Ramos (cell line): ENCODE data around the gene ARHGEF37.
"Not testable (repeated sequence)": the region's sequence is repeated elsewhere in the genome, so short reads cannot be mapped to it uniquely, and the experiment has no call there.

Source experiments
- in situ Hi-C: fragments of 300-500 bp; cut with MboI; formaldehyde crosslinking; loops from one replicate; pipeline ENCODE4 v1.14.3; 2022; ENCODE audit warnings: low sequenced_read_pairs; ENCODE audit not compliant: unreplicated experiment

Gene ARHGEF37

GRCh38 chr5:149666212-149666852 lies 85.0 kb downstream of the ARHGEF37 start:
- in situ Hi-C loops: no loop called here

DNA sequence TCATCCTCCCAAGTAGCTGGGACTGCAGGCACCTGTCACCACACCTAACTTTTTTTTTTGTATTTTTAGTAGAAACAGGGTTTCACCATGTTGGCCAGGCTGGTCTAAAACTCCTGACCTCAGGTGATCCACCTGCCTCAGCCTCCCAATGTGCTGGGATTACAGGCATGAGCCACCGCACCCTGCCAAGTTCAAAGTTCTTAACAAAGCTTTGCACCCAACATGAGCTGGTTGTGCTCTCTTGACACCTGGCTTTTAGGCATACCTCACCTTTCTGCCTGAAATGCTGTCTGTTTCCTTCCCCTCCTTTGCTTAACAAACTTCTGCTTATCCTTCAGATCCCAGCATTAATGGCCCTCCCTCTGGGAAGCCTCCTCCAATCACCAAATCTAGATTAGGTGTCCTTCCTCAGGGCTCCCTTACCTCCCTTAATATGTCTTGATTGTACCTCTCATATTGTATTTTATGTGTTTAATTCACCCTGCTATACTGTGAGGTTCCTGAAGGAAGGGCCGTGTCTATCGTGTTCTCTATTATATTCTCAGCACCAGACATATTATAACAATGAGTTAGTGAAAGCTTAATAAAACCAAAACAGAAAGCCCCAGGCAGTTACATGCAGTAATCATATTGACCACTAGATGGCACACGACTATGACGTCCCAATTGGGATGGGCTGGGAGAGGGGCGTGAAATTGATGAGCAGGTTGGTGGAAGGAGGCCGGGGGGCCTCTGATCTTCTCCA lies 86.0 kb downstream of the ARHGEF37 start:
- in situ Hi-C loops: no loop called here

GRCh38 chr5:149667829-149668330 lies 86.6 kb downstream of the ARHGEF37 start:
- in situ Hi-C loops: no loop called here

GRCh38 chr5:149669273-149669672 lies 88.0 kb downstream of the ARHGEF37 start:
- in situ Hi-C loops: not testable (repeated sequence)

- in situ Hi-C loops: no loop called here
These were observed 90.2 kb downstream of the ARHGEF37 start for GRCh38 chr5:149671544-149671943.

DNA sequence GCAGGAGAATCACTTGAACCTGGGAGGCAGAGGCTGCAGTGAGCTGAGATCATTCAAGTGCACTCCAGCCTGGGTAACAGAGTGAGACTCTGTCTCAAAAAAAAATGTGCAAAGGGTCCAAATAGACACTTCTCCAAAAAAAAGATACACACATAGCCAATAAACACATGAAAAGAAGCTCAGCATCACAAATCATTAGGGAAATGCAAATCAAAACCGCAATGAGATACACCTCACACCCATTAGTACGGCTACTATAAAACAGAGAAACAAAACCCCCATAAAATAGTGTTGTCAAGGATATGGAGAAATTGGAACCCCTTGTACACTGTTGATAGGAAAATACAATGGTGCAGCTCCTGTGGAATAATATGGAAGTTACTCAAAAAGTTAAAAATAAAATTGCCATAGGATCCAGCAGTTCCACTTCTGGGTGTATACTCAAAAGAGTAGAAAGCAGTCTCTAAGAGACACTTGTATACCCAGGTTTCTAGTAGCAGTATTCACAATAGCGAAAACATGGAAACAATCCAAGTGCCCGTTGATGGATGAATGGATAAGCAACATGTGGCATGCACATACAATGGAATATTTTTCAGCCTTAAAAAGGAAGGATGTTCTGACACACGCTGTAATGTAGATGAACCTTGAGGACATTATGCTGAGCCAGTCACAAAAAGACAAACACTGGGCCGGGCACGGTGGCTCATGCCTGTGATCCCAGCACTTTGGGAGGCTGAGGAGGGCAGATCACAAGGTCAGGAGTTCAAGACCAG lies 91.6 kb downstream of the ARHGEF37 start:
- in situ Hi-C loops: no loop called here

GRCh38 chr5:149674686-149675085 lies 93.4 kb downstream of the ARHGEF37 start:
- in situ Hi-C loops: no loop called here

DNA sequence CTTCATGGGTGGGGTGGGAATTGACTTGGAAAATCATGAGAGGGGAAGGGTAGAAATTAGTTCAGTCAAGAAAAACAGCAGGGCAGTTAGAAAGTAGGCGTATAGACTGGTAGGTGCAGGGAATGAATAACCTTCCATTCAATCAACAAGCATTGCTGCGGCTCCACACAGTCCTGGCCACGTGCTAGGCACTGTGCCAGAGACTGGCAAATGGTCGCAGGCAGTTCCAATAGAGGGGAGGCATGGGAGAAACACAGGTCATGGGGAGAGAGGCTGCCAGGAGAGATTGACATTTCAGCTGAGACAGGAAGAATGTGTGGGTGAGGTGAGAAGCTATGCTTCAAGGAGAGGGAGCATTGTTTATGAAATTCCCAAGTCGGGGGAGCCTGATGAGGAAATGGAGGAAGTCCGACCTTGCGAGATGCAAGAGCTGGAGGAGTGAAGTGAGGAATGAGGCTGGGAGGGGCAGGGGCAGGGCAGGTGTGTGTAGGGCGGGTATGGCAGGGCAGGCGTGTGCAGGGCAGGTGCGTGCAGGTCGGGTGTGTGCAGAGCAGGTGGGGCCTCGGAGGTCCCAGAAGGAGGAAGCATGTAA lies 94.4 kb downstream of the ARHGEF37 start:
- in situ Hi-C loops: no loop called here

DNA sequence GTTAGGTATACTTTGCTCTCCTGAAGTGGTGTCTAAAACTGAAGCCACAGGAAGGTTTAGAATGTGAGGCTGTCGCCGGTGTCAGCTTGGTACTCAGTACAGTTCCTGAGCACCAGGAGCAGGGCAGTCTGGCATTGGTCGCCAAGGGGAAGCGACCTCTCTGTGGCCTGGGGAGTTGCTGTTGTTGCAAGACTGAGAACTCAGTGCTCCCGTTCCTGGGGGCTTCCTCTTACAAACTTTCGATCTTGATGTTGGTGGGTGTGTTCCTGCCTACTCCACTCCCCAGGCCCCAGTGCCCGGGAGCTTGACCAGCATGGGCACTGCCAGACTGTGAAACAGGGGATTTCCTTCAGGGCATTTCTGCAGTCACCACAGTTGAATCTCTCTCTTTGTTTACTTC lies 96.4 kb downstream of the ARHGEF37 start:
- in situ Hi-C loops: no loop called here

DNA sequence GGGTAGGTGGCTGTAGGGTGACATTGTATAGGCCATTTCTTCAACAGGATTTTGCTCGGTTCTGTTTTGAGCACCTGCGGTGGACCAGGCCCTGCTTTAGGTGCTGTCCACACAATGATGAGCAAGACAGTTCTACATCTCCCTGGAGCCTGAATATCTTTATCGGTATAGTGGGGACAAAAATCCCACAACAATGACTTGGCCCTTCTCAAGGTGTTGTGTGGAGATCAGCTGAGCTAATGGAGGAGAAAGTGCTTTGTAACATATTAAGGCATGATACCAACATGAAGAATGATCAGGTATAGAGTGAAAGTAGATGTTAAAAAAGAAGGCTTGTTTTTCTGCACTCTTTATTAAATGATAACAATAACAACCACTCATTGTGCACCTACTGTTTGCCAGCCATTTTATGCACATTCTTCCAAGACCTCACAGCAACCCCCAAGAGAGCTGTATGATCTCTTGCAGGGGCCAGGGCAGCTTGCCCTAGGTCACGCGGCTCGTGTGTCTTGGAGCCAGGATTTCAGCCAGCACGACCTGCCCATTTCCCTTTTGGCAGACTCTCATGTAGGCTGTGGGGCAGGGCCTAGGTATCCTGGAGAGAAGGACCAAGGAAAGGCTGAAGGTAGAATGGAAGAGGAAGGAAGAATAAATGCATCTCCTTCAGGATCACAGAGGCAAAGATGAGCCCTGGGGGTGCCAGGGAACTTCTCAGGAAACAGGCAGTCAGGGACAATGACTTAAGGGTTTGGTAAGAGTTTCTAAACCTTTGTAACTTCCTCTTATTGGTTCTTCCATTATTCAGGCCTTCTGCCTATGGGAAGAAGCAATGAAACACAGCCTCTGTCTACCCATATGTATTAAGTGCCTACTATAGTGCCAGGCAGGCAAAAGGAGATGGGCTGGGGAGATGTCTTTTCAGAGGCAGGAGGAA lies 98.8 kb downstream of the ARHGEF37 start:
- in situ Hi-C loops: no loop called here

DNA sequence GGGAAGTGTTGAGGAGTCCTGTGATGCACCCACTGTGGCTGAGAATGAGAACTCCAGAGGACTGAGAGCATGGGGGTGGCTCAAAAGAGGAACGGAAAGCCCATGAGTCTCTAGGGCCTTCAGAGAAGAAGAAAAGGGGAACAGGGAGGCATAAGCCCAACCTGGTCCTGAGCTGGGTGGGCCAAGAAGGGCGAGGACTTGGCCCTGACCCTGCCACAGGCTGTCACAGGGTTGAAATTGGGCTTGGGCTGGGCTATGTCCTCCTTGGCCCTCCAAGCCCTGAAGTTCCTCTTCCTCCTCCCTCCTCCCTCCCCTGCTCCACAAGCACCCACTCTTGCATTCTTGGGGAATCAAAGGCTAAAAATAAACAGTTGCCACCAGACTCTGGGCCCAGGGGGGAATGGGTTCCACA lies 99.5 kb downstream of the ARHGEF37 start:
- in situ Hi-C loops: no loop called here

- in situ Hi-C loops: no loop called here
These were observed 100.0 kb downstream of the ARHGEF37 start for GRCh38 chr5:149681252-149681651.

DNA sequence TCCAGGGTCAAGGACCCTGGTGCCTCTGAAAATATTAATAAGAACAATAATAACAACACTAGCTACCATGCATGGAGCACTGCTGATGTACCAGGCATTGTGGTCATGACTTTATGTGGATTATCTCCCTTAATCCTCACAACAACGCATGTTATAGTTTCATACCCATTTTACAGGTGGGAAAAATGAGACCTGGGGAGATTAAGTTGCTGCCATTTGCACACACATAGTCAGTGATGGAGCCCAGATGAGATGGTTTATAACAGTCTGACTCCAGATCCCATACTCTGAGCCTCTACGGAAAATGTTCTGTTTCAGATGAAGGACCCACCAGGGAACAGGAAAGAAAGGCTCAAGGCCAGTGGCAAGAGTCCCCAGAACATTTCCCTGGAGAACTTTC lies 100.6 kb downstream of the ARHGEF37 start:
- in situ Hi-C loops: no loop called here

GRCh38 chr5:149682532-149683075 lies 101.3 kb downstream of the ARHGEF37 start:
- in situ Hi-C loops: no loop called here

DNA sequence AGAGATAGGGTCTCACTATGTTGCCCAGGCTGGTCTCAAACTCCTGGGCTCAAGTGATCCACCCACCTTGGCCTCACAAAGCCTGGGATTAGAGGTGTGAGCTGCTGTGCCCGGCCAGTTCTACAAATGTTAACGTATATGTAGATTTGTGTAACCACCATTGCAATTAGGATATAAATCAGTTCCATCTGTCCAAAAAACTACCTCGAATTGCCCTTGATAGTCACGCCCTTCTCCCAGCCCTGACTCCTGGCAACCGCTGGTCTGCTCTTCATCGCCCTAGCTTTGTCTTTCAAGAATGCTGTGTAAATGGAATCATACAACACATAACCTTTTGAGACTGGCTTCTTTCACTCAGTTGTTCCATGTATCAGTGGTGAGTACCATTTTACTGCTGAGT lies 102.7 kb downstream of the ARHGEF37 start:
- in situ Hi-C loops: no loop called here

DNA sequence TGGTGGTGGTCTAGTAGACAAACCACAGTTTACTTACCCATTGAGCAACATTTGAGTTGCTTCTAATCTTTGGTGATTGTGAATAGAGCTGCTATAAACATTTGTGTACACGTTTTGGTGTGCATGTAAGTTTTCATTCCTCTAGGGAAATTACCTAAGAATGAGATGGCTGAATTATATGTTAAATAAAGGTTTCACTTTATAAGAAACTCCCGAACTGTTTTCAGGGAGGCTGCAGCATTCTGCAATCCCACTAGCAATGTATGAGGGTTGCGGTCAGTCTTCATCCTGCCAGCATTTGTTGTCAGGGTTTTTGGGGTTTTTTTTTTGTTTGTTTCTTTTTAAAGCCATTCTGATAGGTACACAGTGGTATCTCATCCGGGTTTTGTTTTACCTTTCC lies 103.1 kb downstream of the ARHGEF37 start:
- in situ Hi-C loops: no loop called here
